HCT116 (cell line): Measurements from ENCODE around the gene MPV17L2.

Experiments used
- EZH2 ChIP-seq: fragments of 200-600 bp; sonication (generic); IDR thresholded peaks from 2 replicates; pipeline ENCODE4 v1.6.1; 2017; ENCODE audit warnings: antibody characterized with exemption, mixed run types
- POLR2A ChIP-seq: IDR thresholded peaks from 2 replicates; pipeline ENCODE4 v1.7.0; 2011; ENCODE audit warnings: borderline replicate concordance; ENCODE audit not compliant: insufficient read depth, insufficient read length; ENCODE audit errors: extremely low read depth
- TF ChIP-seq, protein P1 (sequence below), 3 experiments: fragments of 200-600 bp in 1 of 3; sonication (generic) in 1 of 3; IDR thresholded peaks in 2 of 3; conservative IDR thresholded peaks in 1 of 3; 2 replicates each; pipeline ENCODE4 v1.5.1; 2012 to 2017; ENCODE audit warnings: low read depth in 2 of 3, low read length in 2 of 3, antibody characterized with exemption in 1 of 3, borderline replicate concordance in 1 of 3, control low read depth in 1 of 3, mild to moderate bottlenecking in 1 of 3, mixed read lengths in 1 of 3, mixed run types in 1 of 3, moderate library complexity in 1 of 3; ENCODE audit not compliant: insufficient read depth in 1 of 3
- TF ChIP-seq, protein P2 (sequence below): IDR thresholded peaks from 2 replicates; pipeline ENCODE4 v1.6.1; 2012

DNA sequence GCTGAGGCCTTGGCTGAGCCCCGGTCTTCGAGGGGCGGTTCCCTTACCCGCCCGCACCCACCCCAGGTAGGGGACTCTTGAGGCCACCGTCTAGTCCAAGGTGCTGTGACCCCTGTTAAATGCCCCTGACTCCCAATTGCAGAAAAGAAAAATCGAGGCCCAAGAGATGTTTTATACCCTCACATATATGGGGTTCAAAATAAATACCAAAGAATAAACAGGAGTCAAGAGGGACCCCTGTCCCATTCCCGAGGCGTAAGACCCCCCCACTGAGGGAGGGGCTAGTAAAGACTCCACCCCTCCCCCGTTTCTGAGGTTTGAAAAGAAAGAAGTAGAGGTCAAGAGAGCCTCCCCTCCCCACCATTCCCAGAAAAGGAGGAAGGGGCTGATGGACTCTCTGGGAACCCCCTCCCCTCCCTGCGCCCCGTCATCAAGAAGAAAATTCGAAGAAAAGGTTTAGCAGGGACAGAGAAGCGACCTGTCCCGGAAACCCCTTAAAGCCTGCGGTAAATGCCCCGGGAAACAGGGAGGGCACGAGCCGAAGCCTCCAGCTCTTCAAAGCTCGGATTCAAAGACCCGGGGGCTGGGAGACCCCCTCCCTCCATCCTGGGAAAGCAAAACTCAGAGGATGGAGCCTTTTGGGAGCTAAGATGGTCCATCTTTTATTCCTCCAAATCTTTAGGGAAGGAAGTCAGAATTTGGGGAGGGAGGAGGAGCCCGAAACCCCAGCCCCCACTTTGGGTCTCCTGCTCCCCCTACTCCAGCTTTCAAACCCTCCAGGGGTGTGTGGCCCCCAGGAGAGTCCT is 11.6 kb downstream of the MPV17L2 start:
- TF ChIP-seq POLR2A (no peak), EZH2 (no peak)
- TF ChIP-seq, protein P1, sequence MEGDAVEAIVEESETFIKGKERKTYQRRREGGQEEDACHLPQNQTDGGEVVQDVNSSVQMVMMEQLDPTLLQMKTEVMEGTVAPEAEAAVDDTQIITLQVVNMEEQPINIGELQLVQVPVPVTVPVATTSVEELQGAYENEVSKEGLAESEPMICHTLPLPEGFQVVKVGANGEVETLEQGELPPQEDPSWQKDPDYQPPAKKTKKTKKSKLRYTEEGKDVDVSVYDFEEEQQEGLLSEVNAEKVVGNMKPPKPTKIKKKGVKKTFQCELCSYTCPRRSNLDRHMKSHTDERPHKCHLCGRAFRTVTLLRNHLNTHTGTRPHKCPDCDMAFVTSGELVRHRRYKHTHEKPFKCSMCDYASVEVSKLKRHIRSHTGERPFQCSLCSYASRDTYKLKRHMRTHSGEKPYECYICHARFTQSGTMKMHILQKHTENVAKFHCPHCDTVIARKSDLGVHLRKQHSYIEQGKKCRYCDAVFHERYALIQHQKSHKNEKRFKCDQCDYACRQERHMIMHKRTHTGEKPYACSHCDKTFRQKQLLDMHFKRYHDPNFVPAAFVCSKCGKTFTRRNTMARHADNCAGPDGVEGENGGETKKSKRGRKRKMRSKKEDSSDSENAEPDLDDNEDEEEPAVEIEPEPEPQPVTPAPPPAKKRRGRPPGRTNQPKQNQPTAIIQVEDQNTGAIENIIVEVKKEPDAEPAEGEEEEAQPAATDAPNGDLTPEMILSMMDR (IDR thresholded peaks at IDR 0.05 in 2 of 3, conservative IDR thresholded peaks at IDR 0.05 in 1 of 3; ENCODE audit: borderline replicate concordance in 1 of 3, insufficient read depth in 1 of 3, low read depth in 2 of 3, low read length in 2 of 3) = no peak
- TF ChIP-seq, protein P2, sequence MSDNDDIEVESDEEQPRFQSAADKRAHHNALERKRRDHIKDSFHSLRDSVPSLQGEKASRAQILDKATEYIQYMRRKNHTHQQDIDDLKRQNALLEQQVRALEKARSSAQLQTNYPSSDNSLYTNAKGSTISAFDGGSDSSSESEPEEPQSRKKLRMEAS = no peak
